ENCODE measurements around the gene STRA6.

The STRA6 gene

GRCh38 chr15:74134387-74135027, 68.1 kb downstream of the STRA6 start:
- H3K4me3 ChIP-seq (ENCODE audit: low read depth, low read length): no peak overlapping the region
- no peak for DNase-seq (ENCODE audit: low read depth)
- peak; percentile 32 for TF ChIP-seq CTCF (IDR thresholded peaks at IDR 0.05; ENCODE audit: low read depth, low read length, missing control alignments)

- TF ChIP-seq CTCF (IDR thresholded peaks at IDR 0.05; ENCODE audit: low read depth, low read length, missing control alignments): no peak
- no peak for DNase-seq (ENCODE audit: low read depth)
- H3K4me3 ChIP-seq (ENCODE audit: low read depth, low read length): no peak overlapping the region
Observed at GRCh38 chr15:74133694-74134386, 68.7 kb downstream of the STRA6 start.

GRCh38 chr15:74132681-74133651, 69.6 kb downstream of the STRA6 start:
- DNase-seq (ENCODE audit: low read depth): no peak
- H3K4me3 ChIP-seq (ENCODE audit: low read depth, low read length): no peak overlapping the region
- no peak for TF ChIP-seq CTCF (IDR thresholded peaks at IDR 0.05; ENCODE audit: low read depth, low read length, missing control alignments)

- H3K4me3 ChIP-seq (ENCODE audit: low read depth, low read length): no peak overlapping the region
- no peak for TF ChIP-seq CTCF (IDR thresholded peaks at IDR 0.05; ENCODE audit: low read depth, low read length, missing control alignments)
- DNase-seq (ENCODE audit: low read depth): no peak
Observed at GRCh38 chr15:74131628-74132413, 70.8 kb downstream of the STRA6 start.

- no peak for DNase-seq (ENCODE audit: low read depth)
- TF ChIP-seq CTCF (IDR thresholded peaks at IDR 0.05; ENCODE audit: low read depth, low read length, missing control alignments): no peak
- H3K4me3 ChIP-seq (ENCODE audit: low read depth, low read length): no peak overlapping the region
Observed at GRCh38 chr15:74130849-74131627, 71.5 kb downstream of the STRA6 start.

All from GM12864 (cell line).